ENCODE measurements around the gene CMSS1.

Gene CMSS1

DNA sequence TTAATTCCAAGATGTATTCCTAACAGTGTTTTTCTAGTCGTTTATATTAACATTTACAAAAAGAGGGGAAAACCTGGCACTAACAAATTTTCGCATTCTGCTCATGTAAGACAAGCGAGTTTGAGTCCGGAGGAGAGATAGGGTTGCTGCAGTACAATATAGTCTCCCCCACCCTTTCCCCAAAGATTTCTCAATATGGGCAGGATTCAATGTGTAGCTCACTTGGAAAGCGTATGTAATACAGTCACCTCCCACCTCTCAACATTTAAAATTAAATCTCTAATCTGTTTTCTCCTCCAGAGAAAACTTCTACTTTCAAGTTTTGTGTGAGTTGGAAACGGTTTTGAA, 57.9 kb downstream of the CMSS1 start:
- no peak for DNase-seq (ENCODE audit: low read depth)

DNA sequence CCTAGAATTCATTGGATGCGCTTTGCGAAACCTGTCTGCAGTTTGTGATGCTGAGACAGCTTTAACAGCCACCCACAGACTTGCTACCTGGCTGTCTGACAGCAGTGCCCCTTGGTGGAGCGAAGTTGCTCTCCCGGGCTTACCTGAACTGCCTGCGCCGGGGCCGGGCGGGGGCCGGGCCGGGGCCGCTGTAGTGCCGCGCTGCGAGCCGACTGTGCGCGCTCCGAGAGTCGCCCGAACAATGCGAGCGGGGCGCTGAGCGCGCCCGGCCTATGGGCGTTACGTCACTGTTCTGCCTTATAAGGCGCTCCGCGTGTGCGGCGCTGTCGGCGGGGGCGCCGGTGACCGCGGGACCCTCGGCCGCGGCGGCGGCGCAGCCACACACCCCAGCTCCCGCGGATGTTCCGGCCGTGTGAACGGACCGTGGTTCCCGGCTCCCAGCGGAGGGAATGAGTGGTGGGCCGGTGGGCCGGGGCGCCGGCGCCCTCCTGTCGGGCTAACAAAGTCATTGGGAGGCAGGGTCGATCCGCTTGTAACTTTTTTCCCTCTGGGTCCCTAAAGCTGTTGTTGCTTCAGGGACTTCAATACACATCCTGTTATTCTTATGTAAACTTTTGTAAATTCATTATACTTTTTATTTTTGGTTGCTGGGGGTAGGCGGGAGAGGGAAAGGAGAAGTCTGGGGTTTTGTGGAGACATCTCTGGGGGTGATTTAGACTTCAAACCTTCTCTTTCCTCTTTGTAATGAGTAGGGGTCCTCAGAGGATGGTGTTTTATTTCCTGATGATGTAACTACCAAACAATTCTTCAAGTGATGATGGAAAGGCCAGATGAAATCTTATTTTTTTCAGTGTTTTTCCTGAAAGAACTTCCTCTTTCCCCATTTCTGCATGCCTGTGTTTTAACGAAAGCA, 58.5 kb downstream of the CMSS1 start:
- DNase-seq (ENCODE audit: low read depth), result peak; percentile 28

DNA sequence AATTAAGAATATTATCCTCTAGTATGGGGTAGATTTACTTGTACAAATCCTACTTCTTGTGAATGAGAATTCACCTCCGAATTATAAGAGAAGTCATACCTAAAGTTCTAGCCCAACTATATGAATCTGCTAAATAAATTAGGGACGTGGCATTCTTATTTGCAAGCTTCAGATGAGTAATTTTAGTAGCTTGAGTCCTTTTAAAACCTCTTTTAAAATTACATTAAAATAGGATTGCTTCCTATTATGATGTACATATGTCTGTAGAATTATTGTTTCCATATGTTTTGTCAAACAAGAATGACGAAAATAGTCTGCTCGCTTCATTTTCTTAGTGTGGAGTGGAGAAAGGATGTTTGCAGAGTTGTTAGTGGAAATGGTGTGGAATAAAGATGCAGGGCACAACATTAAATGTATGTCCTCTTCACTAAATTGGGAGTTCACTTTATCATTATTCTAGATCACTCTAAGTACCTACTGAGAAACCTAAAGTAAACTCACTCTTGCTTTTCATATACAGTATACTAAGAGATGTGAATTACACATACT, 59.4 kb downstream of the CMSS1 start:
- DNase-seq (ENCODE audit: low read depth), result no peak

DNA sequence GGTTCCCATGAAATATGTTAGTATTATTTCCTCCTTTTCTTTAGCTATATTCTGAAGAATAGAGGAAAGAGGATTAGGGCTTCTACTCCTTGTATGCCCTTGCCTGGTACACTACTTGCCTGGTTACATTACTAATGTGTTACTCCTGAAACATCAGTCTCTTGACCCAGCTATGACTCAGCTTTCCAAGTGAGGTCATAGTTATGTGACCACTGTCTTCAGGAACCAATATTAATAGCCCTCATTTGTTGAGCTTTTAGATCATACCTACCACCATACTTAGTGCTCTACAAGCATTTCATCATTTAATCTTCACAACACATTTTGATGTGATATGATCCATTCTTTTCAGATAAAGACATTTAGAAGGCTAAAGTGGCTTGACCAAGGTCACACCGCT, 60.3 kb downstream of the CMSS1 start:
- DNase-seq (ENCODE audit: low read depth), result no peak

DNA sequence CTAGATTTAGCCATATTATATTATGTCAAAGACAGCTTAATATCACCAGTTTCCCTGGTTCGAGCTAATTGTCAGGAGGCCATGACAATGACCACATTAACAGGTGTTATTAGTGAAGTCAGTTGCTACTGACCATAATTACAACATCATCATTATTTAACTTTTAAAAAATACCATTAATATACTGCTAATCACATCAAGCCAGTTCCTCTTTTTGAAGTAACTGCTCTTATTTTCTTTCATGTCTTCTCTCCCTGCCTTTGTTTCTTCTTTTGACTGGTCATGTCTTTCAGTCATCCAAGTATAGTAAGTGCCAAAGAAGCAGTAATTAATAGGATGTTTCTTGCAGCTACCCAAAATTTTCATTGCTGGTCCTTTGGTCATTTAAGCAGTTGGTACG, 61.6 kb downstream of the CMSS1 start:
- DNase-seq (ENCODE audit: low read depth), result no peak

DNA sequence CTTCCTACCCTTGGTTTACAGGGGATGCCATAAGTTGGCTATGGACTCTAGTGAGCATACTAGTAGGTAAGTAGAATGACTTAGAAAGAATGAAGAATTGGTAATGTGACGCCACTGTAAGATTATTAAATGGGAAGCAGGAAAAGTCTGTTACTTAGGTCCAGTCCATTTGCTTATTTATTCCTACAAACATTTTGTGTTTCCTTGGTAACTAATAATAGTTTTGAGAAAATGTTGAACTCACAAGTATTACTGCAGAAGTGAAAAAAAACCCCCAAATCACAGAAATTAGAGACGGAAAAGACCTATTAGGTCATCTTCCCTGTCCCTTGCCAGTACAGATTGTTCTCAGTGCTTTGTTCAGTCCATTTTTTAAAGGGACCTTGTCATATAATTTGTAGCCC, 63.5 kb downstream of the CMSS1 start:
- no peak for DNase-seq (ENCODE audit: low read depth)

DNA sequence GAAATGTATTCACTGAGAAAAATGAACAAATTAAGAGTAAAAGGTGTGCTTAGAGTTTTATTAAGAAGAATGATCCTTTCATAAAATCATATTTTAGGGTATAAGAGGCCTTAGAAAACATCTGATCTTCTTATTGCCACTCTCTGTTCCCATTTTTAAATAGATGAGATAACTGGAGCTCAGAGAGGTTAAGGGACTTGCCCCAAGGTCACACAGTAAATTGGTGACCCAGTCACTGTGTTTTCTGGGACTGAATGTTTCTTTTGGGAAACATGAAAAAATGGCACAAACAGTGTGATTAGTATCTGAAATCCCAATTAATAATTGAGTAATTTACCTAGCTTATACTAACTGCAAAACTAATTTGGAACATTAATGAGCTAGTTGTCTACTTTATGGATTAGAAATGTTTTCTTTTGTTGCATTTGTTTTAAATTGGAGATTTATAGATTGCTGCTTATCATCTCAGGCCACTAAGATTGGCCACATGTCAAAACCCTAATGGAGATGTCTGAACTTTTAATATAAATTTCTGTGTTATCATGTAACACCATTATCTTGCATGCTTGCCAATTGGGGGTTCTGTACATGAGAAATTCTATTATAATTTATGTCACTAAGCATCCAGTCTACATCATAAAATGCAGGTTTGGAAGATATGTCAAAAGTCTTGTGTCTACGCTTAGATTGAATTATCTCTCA, 64.9 kb downstream of the CMSS1 start:
- DNase-seq (ENCODE audit: low read depth), result no peak

DNA sequence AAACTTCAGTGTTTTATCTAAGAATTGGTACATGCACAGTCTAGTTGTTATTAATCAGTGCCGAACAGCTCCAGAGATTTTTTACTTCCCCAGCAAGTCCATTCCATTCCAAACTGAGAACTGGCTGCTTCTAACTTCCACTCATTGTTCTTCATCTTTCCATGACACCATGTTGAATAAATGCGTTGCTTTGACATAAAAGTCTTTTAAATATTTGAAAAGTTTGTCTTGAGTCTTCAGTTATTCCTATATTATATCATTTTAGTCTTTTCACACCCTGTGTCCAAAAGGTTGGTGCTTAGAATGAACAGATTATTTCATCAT, 65.4 kb downstream of the CMSS1 start:
- DNase-seq (ENCODE audit: low read depth), result no peak

DNA sequence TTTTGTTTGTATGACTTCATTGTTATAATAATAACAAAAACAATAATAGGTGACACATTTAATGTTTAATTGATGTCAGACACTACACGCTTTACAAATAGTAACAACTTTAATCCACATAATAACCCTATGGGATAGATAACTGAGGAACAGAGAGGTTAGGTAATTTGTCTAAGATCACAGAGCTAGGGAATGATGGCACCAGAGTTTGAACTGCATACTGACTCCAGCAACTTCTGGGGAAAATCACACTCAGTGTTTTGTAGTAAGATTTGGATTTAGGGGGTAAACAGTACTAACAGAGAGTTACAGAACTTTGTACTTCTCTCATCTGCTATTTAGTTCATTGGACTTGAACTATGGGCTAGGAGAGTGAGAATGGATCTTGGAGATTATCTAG, 66.0 kb downstream of the CMSS1 start:
- DNase-seq (ENCODE audit: low read depth), result no peak

DNA sequence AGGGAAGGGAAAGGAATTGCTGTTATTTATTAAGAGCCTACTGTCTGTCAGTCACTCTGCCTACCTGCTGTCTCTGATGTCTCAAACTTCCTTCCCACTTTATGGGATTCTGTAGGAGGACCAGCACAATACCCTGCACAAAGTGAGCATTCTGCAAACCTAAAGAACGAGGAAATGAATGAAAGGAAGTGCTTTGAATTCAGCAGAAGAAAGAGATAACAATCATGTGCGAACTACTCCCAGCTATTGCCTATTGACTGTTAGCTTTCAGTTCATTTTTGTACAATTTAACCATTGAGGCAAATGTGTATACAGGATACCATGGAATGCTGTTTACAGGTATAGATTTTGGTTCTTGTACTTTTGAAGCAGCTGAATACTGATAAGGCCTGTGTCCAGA, 66.8 kb downstream of the CMSS1 start:
- DNase-seq (ENCODE audit: low read depth), result no peak

DNA sequence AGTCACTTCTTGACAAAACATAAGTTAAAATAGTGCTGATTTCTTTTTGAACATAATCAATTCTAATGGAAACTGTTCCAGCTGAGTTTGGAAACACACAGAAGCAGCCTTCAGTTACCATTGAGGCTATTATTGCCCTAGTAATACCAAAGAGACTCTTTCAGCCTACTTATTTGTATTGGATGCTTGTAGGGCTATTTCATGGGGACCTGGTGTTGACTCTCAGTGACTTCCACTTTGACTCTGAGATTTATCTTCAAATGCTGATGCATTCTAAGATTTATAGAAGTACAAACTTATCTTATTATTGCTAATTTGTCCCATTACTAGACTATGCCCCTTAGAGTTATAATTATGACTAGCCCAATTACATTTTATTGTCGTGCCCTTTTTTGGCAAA, 67.4 kb downstream of the CMSS1 start:
- no peak for DNase-seq (ENCODE audit: low read depth)

DNA sequence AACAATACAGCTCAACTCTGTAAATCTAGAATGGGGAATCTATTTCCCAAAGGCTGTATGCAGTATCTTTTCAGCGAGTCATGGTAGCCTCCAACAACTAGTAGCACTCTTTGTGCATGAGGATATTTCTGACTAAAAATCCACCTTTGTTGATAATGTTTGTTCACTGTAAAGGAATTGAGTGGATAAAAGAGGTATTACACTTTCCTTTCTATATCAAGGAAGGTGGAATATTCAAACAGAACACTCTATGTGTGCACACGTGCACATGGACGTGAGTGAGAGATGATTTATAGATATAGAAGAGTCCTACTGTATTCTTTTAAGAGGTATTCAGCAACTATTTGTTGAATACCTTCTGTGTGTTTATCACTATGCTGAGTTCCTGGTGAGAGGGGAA, 68.2 kb downstream of the CMSS1 start:
- DNase-seq (ENCODE audit: low read depth), result no peak

DNA sequence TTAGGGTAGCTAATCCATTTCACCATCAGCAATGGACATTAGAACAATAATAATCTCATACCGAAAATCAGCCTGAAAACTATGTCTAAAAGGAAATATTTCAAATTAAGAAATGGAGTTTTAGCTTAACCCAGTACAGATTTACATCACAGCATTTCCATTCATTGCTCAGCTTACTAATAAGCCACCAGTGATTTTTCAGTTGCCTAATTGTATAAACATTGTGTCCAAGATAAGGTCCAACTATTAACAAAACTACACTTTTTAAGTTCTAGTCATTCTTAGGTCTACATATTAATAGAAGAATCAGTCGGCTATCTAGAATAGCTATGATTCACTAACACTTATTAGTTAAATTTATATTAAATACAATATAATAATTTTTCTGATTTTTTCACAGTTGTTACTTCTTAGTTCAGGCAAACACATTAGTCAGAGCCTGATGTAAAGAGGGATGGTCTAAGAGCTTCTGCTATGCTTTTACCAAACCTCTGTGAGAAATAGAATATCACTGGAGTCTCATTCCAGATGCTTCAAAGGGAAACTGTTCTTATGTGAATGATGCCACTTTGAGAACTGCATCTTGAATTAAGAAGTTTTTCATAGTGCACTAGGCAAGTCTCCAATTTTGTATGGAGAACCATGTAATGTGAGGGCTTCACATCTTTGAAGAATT, 74.1 kb downstream of the CMSS1 start:
- no peak for DNase-seq (ENCODE audit: low read depth)

DNA sequence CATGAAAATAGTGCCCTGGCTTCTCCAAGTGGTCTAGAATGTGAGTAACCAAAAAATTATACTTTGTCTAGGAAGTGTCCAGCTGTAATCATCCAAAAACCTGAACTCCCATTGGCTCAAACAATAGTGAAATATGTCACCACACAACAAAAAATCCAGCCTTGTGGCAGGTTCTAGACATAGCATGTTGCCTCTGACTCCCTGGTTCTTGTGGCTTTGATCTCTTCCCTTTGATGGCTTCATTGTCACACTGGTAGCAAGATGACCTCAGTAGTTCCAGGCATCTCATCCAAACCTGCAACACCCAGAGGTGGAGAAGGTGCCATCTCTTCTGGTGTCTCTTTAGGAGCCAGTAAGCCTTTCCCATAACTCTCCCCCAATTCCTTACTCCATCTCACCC, 74.7 kb downstream of the CMSS1 start:
- DNase-seq (ENCODE audit: low read depth), result no peak

DNA sequence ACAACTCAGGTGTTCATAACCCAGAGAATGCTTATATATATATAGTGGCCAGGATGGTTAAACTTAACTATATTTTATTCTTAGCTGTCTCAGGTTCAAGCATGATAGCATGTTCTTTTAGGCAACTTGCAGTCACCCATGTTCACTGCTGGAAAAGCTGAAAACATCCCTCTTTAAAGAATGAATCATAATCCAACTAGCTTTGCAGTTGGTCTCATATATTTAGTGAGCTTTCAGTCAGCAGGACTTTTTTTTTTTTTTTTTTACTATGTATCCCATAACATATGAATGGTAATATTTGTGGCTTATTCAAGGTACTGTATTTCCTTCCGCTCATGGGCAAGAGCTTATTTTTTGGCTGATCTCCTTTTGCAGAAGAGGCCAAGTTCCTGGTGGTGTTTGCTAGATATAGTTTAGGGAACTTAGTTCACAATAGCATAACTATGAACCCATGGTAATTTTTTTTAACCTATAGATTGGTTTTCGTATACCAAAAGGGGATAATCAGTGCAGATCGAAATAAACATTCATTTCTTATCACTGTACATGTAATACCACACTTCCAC, 77.6 kb downstream of the CMSS1 start:
- no peak for DNase-seq (ENCODE audit: low read depth)

DNA sequence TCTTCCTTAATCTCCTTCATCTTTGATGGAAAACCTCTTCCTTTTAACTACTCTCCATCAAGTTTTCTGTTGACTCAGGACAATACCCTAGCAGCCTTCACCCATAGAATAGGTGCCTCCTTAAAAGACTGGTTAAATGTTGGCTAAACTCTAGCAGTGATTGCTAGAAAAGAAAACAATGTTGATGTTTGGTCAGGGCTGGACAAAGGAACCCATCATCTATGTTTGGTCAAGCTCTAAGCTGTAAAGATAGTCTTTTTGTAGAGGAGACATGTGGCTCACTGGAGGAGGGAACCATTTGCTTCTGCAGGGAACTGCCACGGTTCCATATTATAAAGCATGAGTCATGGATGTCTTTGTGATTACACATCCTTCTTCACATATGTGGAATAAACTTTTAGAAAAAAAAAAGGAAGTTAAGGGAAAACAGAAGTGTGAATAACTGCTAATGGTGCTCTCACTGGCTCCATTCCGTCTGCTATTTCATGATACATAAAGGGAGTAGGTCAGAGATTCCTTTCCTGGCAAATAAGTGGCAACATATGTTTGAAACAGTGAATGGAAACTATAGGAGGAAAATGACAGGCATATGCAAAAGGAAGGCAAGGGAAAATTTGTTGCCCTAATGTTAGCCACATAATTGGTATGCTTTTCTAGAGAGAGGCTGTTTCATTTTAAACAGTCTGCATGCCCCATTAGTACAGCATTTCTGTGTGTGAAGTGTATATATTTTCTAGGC, 78.2 kb downstream of the CMSS1 start:
- DNase-seq (ENCODE audit: low read depth), result no peak

DNA sequence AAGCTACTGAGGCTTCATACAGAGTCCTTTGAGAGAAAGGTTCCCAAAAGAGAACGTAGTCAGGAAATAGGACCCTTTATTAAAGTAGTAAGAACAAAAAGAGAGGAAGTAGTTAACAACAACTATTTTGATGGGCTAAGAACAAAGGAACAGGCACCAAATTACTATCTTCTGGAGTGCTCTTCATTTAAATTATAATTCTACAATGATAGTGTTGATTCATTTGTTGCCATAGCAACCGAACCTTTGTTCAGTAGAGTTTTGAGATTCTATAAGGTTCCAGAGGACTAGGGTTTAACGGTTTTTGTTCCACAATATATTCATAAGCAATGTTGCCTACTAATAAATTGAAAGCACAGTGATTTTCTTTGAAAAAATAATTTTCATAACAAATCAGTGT, 78.8 kb downstream of the CMSS1 start:
- DNase-seq (ENCODE audit: low read depth), result no peak

DNA sequence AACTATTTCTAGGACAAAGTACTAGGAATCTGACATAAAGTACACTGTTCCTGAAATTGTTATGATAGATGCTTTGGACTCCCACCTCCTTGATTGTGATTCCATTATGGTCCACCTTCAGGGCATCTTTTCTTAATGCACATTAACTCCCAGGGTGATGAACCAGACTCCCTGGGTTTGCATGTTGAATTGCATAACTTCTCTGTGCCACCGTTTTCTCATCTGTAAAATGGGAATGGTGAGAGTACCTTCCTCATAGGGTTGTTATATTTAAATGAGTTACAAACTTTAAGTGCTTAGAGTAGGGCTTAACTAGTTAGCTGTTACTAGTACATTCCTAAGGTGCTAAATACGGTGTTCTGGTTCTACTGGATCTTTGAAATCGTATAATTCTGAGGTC, 81.9 kb downstream of the CMSS1 start:
- no peak for DNase-seq (ENCODE audit: low read depth)

DNA sequence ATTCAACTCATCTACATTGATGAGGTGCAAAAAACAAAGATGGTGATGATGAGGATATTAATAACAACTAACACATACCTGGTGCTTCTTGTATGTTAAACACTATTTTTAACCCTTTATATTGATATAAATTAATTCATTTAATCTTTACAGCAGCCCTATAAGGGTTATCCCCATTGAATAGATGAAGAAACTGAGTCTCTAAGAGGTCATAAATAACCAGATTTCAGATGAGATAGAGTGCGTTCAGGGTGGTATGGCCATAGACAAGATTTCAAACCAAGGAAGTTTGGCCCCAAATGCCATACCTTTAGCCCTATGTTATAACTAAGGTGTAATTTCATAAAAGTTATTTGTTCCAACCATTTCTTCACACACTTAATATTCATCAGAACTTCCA, 82.6 kb downstream of the CMSS1 start:
- no peak for DNase-seq (ENCODE audit: low read depth)

DNA sequence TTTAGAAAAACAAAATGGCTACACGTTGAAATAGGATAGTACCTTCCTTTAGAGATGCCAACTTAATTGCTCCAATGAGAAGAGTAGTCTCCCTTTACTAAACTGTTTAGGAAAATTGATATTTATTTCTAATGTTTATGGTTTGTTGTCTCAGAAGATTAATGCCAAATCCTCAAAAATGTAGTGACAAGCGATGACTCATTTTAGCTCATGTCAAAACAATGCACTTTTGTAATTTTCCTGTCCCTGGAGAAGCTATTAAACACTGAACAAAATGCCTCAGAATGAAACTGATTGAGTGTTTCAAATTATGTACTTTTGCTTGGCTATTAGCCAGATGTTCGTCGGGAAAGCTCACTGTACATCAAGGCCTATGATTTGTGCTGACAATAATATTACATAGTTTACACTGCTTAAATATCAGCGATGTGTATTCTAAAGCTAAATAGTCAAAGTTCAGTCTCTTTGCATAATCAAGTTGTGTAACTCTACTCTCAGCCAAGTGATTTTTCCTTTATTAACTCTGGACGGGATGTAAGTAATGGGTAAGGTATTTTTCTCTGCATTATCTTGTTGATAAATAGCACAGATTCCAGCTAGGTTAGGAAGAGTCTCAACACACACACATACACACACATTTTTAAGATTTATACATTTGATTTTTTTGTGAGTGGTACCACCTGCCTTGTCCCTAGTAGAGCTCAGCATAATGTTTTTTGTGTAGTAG, 83.7 kb downstream of the CMSS1 start:
- DNase-seq (ENCODE audit: low read depth), result no peak

DNA sequence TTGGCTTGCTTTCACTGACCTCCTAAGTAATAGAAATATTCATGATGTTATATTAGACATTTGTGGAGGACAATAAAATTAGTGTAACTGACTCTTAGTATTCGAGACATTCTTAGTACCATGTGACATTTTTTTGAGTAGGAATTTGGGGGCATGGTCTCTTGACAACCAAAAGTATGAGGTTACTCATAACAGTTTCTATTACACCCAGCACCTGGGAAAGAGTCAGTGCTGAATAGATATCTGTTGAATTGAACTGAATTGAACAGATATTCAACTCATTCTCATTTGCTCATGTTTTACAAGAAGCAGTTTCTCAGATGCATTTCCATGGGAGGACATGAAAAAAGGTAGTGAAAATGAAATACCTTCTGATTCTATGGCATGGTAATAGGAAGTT, 84.4 kb downstream of the CMSS1 start:
- no peak for DNase-seq (ENCODE audit: low read depth)
